Vagina (tissue), 2 donors: ENCODE results near the gene GUSB. TPM values are rescaled to one million over a fixed set of nuclear protein-coding genes. Genes with fewer than 3 reads are reported as not detected.
"Not testable (repeated sequence)": the region's sequence is repeated elsewhere in the genome, so short reads cannot be mapped to it uniquely, and the experiment has no call there.

Experiments
- DNase-seq, 2 donors: peaks; one replicate each; pipeline ENCODE4 v3.0.0-alpha.2; 2017; ENCODE audit errors: extremely low spot score in 2 of 2
- H3K27ac ChIP-seq: fragments of 200-600 bp; sonication (generic); one replicate; pipeline ENCODE4 v1.5.1; 2019
- H3K27me3 ChIP-seq: fragments of 200-600 bp; sonication (generic); one replicate; pipeline ENCODE4 v1.5.1; 2019
- H3K36me3 ChIP-seq, 2 donors: fragments of 200-600 bp; sonication (generic); one replicate each; pipeline ENCODE4 v1.5.1; 2017 to 2019
- H3K4me1 ChIP-seq: fragments of 200-600 bp; sonication (generic); one replicate; pipeline ENCODE4 v1.5.1; 2019
- H3K4me3 ChIP-seq, 2 donors: fragments of 200-600 bp; sonication (generic); 1 replicate in 1 of 2; 2 replicates in 1 of 2; pipeline ENCODE4 v1.5.1; 2016 to 2019
- H3K9me3 ChIP-seq: fragments of 200-600 bp; sonication (generic); one replicate; pipeline ENCODE4 v1.5.1; 2019
- CTCF ChIP-seq, 3 experiments: fragments of 450-650 bp in 2 of 3; fragments of 200-600 bp in 1 of 3; sonication (generic) in 1 of 3; IDR thresholded peaks; one replicate each; pipeline ENCODE4 v1.5.1; 2017 to 2019; ENCODE audit warnings: antibody characterized with exemption in 3 of 3, mild to moderate bottlenecking in 2 of 3, moderate library complexity in 2 of 3
- POLR2A ChIP-seq, 2 donors: fragments of 450-650 bp; IDR thresholded peaks; one replicate each; pipeline ENCODE4 v1.6.1; 2017; ENCODE audit warnings: antibody characterized with exemption in 2 of 2, mild to moderate bottlenecking in 2 of 2, moderate library complexity in 2 of 2
- POLR2AphosphoS5 ChIP-seq, 2 donors: sonication (generic); formaldehyde crosslinking; IDR thresholded peaks; one replicate each; pipeline ENCODE4 v1.9.0; 2017; ENCODE audit warnings: antibody characterized with exemption in 2 of 2, mild to moderate bottlenecking in 2 of 2, low read depth in 1 of 2; ENCODE audit not compliant: insufficient read depth in 1 of 2
- intact Hi-C: fragments of 100-400 bp; cut with DNase I; formaldehyde crosslinking; loops from one replicate; pipeline ENCODE4 v1.15.1; 2023
- total RNA-seq: library from RNA; depleted of rRNA; stranded (reverse); fragments of >200 nt; gene quantifications from one replicate; pipeline ENCODE4 v1.2.3, GENCODE V29; 2016

GUSB gene
- total RNA-seq: 34.6 TPM

- H3K36me3 ChIP-seq: peaks cover 0 to 12% of the 10 kb centered on the region in 2 donors
- H3K27me3 ChIP-seq: no peaks in the 10 kb centered on the region
- intact Hi-C loops: no loop called here
- peaks cover 23% of the 10 kb centered on the region for H3K4me1 ChIP-seq
- DNase-seq: no peak
- H3K9me3 ChIP-seq: no peaks in the 10 kb centered on the region
- H3K27ac ChIP-seq: peak within 1 kb of the TSS; percentile 87
- H3K4me3 ChIP-seq: peak within 1 kb of the TSS; percentile 70 to 84
- peak in 1 of 2 donors; percentile 52 for TF ChIP-seq POLR2A (IDR thresholded peaks at IDR 0.05)
- no peak for TF ChIP-seq CTCF (IDR thresholded peaks at IDR 0.05)
- TF ChIP-seq POLR2AphosphoS5 (IDR thresholded peaks at IDR 0.05; ENCODE audit: insufficient read depth in 1 of 2, low read depth in 1 of 2): peak; percentile 86 to 92
These were observed at the start of gene GUSB for GRCh38 chr7:65981965-65982792. Gene GUSB (minus strand): TSS chr7:65982213. CDS start chr7:65982183, 30 bp downstream.

GRCh38 chr7:66028342-66028741, 46.3 kb upstream of the GUSB start:
- H3K27ac ChIP-seq, H3K9me3 ChIP-seq, H3K36me3 ChIP-seq, intact Hi-C loops, H3K4me1 ChIP-seq, H3K27me3 ChIP-seq, H3K4me3 ChIP-seq, DNase-seq: not testable (repeated sequence)

DNA sequence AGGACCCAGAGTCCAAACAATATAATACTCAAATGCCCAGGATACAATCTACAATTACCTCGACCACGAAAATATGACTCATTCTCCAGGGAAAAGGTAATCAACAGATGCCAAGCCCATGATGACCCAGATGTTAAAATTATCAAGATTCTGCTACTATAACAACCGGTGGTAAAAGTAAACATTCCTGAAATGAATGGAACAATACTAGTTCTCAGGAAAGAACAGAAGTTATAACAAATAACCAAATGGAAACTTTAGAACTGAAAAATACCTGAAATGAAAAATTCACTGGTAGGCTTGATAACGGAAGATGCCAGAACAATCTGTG, 34.1 kb upstream of the GUSB start:
- Histone ChIP-seq H3K4me3 (no peak overlapping the region), H3K27ac (no peak overlapping the region), H3K9me3 (no peaks in the 10 kb centered on the region), H3K27me3 (no peaks in the 10 kb centered on the region), H3K36me3 (no peaks in the 10 kb centered on the region), H3K4me1 (no peaks in the 10 kb centered on the region)
- TF ChIP-seq POLR2AphosphoS5 (IDR thresholded peaks at IDR 0.05; ENCODE audit: insufficient read depth in 1 of 2, low read depth in 1 of 2) (no peak), POLR2A (IDR thresholded peaks at IDR 0.05) (no peak), CTCF (IDR thresholded peaks at IDR 0.05) (no peak)
- intact Hi-C loops: no loop called here
- DNase-seq: no peak

GRCh38 chr7:66015440-66016130, 33.6 kb upstream of the GUSB start:
- Histone ChIP-seq H3K4me1 (no peaks in the 10 kb centered on the region), H3K9me3 (no peaks in the 10 kb centered on the region), H3K27me3 (no peaks in the 10 kb centered on the region), H3K36me3 (no peaks in the 10 kb centered on the region), H3K4me3 (no peak overlapping the region), H3K27ac (no peak overlapping the region)
- intact Hi-C loops: no loop called here
- TF ChIP-seq POLR2AphosphoS5 (IDR thresholded peaks at IDR 0.05; ENCODE audit: insufficient read depth in 1 of 2, low read depth in 1 of 2): no peak
- TF ChIP-seq CTCF (IDR thresholded peaks at IDR 0.05): no peak
- no peak for TF ChIP-seq POLR2A (IDR thresholded peaks at IDR 0.05)
- DNase-seq: no peak

- H3K4me1 ChIP-seq: no peaks in the 10 kb centered on the region
- no peaks in the 10 kb centered on the region for H3K36me3 ChIP-seq
- intact Hi-C loops: no loop called here
- H3K27me3 ChIP-seq: no peaks in the 10 kb centered on the region
- H3K27ac ChIP-seq: no peak overlapping the region
- H3K9me3 ChIP-seq: no peaks in the 10 kb centered on the region
- no peak overlapping the region for H3K4me3 ChIP-seq
- no peak for DNase-seq
- no peak for TF ChIP-seq POLR2A (IDR thresholded peaks at IDR 0.05)
These were observed 31.9 kb upstream of the GUSB start for GRCh38 chr7:66013938-66014337.

GRCh38 chr7:66007232-66007631, 25.2 kb upstream of the GUSB start:
- DNase-seq: no peak
- Histone ChIP-seq H3K4me3 (no peak overlapping the region), H3K27ac (no peak overlapping the region), H3K4me1 (no peaks in the 10 kb centered on the region), H3K27me3 (no peaks in the 10 kb centered on the region), H3K9me3 (no peaks in the 10 kb centered on the region), H3K36me3 (no peaks in the 10 kb centered on the region)
- TF ChIP-seq POLR2A (IDR thresholded peaks at IDR 0.05): no peak
- TF ChIP-seq POLR2AphosphoS5 (IDR thresholded peaks at IDR 0.05; ENCODE audit: insufficient read depth in 1 of 2, low read depth in 1 of 2): no peak
- no peak for TF ChIP-seq CTCF (IDR thresholded peaks at IDR 0.05)
- intact Hi-C loops: no loop called here

DNA sequence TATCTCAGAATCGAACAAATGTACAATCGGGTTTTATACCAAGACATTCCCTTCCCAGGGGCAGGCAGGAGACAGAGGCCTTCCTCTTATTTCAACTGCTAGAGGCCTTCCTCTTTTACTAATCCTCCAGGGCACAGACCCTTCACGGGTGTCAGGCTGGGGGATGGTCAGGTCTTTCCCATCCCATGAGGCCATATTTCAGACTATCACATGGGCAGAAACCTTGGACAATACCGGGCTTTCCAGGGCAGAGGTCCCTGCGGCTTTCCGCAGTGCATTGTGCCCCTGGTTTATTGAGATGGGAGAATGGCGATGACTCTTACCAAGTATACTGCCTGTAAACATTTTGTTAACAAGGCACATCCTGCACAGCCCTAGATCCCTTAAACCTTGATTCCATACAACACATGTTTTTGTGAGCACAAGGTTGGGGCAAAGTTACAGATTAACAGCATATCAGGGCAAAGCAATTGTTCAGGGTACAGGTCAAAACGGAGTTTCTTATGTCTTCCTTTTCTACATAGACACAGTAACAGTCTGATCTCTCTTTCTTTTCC, 23.2 kb upstream of the GUSB start:
- DNase-seq, H3K4me3 ChIP-seq, H3K27me3 ChIP-seq, H3K4me1 ChIP-seq, H3K36me3 ChIP-seq, H3K9me3 ChIP-seq, intact Hi-C loops, H3K27ac ChIP-seq: not testable (repeated sequence)

DNA sequence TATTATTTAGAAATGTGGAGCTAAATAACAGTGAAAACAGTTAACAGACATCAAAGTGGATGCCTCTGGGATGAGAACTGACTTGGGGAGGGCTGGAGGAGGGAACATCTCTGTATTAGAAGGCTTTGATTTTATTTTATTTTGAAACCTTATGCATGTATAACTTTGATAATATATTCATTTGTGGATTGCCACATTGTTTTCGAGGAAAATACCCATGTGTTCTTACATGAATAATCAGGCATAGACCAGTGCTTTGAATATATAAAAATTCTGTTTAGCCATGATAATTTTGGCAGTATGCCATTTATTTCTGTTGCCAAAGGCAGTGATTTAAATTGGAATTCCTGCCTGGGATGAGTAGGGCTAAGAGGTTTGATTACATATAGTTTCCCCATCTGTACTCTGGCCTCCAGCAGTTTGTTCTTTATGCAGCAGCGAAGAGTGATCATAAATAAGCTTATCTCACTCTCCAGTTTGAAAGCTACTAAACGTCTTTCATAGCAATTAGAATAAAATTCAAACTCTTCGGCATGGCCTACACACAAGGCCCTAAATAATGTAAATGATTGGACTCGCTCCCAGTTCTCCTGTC, 18.9 kb upstream of the GUSB start:
- DNase-seq, H3K27ac ChIP-seq, H3K27me3 ChIP-seq, H3K4me1 ChIP-seq, H3K9me3 ChIP-seq, intact Hi-C loops, H3K36me3 ChIP-seq, H3K4me3 ChIP-seq: not testable (repeated sequence)
